Activated T-helper 17 cell treated with anti-CD3 and anti-CD28 coated beads, Interleukin-2, amount 50 U/mL, for 72 hours (primary cell): Measurements from ENCODE around the gene ALDH5A1. TPM values are rescaled to one million over a fixed set of nuclear protein-coding genes. Genes with fewer than 3 reads are reported as not detected.

ENCODE experiments used
- total RNA-seq, 2 donors: library from RNA; stranded (reverse); gene quantifications; one replicate each; pipeline ENCODE4 v1.2.3, GENCODE V29; 2022

ALDH5A1 gene
- total RNA-seq, 2 donors from 2014 or later, result 4.5 to 6.4 TPM

Other genes with a start within 250 kb of the ALDH5A1 start
- under 1 TPM in 1 of 2 donors, not detected in 1; 0.11 TPM for gene DCDC2, start 136.9 kb upstream of the ALDH5A1 start, total RNA-seq
- 10 to 100 TPM; 21.6 to 27.3 TPM for gene MRS2, start 92.0 kb upstream of the ALDH5A1 start, total RNA-seq
- under 1 TPM; 0.73 to 0.79 TPM for gene GPLD1, start 5.4 kb upstream of the ALDH5A1 start, total RNA-seq
- gene KIAA0319, start 151.2 kb downstream of the ALDH5A1 start, total RNA-seq, result under 1 TPM; 0.66 to 0.76 TPM
- gene TDP2, start 171.9 kb downstream of the ALDH5A1 start, total RNA-seq, result 10 to 100 TPM; 51.6 to 55.3 TPM
- 10 to 100 TPM; 19.2 to 23.5 TPM for gene ACOT13, start 172.1 kb downstream of the ALDH5A1 start, total RNA-seq
- gene C6orf62, start 224.2 kb downstream of the ALDH5A1 start, total RNA-seq, result 100 to 1,000 TPM; 106 to 185 TPM